GM12891 (cell line): Measurements from ENCODE around the gene BHLHE40. TPM values are rescaled to one million over a fixed set of nuclear protein-coding genes. Genes with fewer than 3 reads are reported as not detected.
A peak's percentile ranks its signal among the peaks of the same experiment; 100 is the strongest.

Source experiments
- DNase-seq: peaks from one replicate; pipeline ENCODE4 v3.0.0; 2011; ENCODE audit warnings: low spot score; ENCODE audit not compliant: insufficient read length
- FAIRE-seq: peaks from 2 replicates; lab custom pipeline; 2011; peaks lifted over from hg19 to GRCh38; lab: Jason Lieb, UNC
- PAX5 ChIP-seq: IDR thresholded peaks from 2 replicates; pipeline ENCODE4 v1.6.1; 2011; ENCODE audit warnings: low read length, moderate library complexity, mild to moderate bottlenecking; ENCODE audit not compliant: insufficient read depth, severe bottlenecking
- POLR2A ChIP-seq: IDR thresholded peaks from 2 replicates; pipeline ENCODE4 v1.6.1; 2011; ENCODE audit warnings: low read depth, low read length, control low read depth
- POLR2AphosphoS5 ChIP-seq: IDR thresholded peaks from 2 replicates; pipeline ENCODE4 v1.6.1; 2011; ENCODE audit warnings: low read depth, low read length, control low read depth
- POU2F2 ChIP-seq: IDR thresholded peaks from 2 replicates; pipeline ENCODE4 v1.6.1; 2011; ENCODE audit warnings: low read depth, mild to moderate bottlenecking, control low read depth, low read length, moderate library complexity
- SPI1 ChIP-seq: IDR thresholded peaks from 2 replicates; pipeline ENCODE4 v1.6.1; 2011; ENCODE audit warnings: low read depth, low read length, control low read depth
- TAF1 ChIP-seq: IDR thresholded peaks from 2 replicates; pipeline ENCODE4 v1.6.1; 2011; ENCODE audit warnings: low read depth, low read length, control low read depth
- polyA plus RNA-seq: library from polyadenylated mRNA; unstranded; fragments of >200 nt; gene quantifications from one replicate; pipeline ENCODE4 v1.2.1, GENCODE V29; 2012; ENCODE audit warnings: low read depth, missing spikeins, inconsistent platforms; ENCODE audit not compliant: missing spikeins

The BHLHE40 gene
- 101 TPM for polyA plus RNA-seq

- FAIRE-seq (no peak), DNase-seq (no peak)
Measured at GRCh38 chr3:4979428-4980228, at the start of gene BHLHE40. BHLHE40 (plus strand) TSS chr3:4979437; CDS start chr3:4979719, 282 bp downstream.

DNA sequence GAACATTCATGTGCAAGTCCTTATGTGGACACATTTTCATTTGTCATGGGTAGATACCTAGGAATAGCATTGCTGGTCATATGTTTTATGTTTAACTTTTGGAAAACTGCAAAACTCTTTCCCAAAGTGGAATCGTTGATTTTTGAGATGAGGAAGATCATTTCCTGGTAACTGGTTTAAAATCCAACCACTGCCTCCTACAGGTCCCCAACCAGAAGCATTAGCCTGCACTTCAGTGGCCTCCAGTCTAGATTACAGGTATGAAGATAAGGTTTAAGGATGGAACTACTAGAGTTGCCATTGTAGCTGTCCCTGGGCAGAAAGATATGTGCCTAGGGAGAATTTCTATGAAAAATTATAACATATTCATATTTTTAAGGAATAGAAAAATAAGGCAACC is 48.7 kb upstream of the BHLHE40 start:
- FAIRE-seq: no peak
- TF ChIP-seq POU2F2 (no peak), POLR2AphosphoS5 (no peak), PAX5 (no peak), TAF1 (no peak), SPI1 (no peak), POLR2A (no peak)
- DNase-seq: no peak

More at GRCh38 chr3:4979428-4980228, at the start of gene BHLHE40:
- TF ChIP-seq POLR2A: peak; percentile 86
- no peak for TF ChIP-seq SPI1
- TF ChIP-seq PAX5: no peak
- no peak; the same call in 1 of the 2 replicates for TF ChIP-seq POU2F2
- TF ChIP-seq POLR2AphosphoS5: peak; percentile 94
- TF ChIP-seq TAF1: peak; percentile 93

GRCh38 chr3:4934050-4934449 is 45.2 kb upstream of the BHLHE40 start:
- FAIRE-seq (peak; percentile 56), DNase-seq (no peak)
- TF ChIP-seq PAX5 (no peak), POU2F2 (no peak), POLR2A (no peak), SPI1 (no peak), TAF1 (no peak)

DNA sequence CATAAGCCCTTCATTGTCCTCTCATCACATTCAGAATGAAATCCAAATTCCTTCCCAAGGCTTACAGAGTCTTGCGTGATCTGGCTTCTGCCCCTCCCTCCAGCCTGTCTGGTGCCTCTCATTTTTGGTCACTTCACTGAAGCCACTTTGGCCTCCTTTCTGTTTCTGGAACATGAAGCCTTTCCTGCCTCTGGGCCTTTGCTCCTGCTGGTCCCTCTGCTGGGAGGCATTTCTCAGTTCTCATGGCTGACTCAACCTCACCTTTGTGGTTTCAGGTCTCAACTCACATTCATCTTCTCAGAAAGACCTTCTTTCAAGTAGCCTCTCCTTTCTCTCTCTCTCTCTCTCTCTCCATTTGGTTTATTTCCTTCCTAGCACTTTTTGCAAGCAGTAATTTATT is 43.9 kb upstream of the BHLHE40 start:
- peak; percentile 52 for FAIRE-seq

GRCh38 chr3:4936982-4937614 is 42.1 kb upstream of the BHLHE40 start:
- DNase-seq: no peak
- TF ChIP-seq SPI1: no peak
- no peak for TF ChIP-seq POLR2AphosphoS5
- no peak for TF ChIP-seq PAX5
- no peak for TF ChIP-seq POU2F2
- TF ChIP-seq TAF1: no peak
- TF ChIP-seq POLR2A: no peak
- no peak for FAIRE-seq

More for the DNA sequence above, 43.9 kb upstream of the BHLHE40 start:
- DNase-seq: no peak
- TF ChIP-seq PAX5 (no peak), TAF1 (no peak), POLR2AphosphoS5 (no peak), POLR2A (no peak), POU2F2 (no peak), SPI1 (no peak)

DNA sequence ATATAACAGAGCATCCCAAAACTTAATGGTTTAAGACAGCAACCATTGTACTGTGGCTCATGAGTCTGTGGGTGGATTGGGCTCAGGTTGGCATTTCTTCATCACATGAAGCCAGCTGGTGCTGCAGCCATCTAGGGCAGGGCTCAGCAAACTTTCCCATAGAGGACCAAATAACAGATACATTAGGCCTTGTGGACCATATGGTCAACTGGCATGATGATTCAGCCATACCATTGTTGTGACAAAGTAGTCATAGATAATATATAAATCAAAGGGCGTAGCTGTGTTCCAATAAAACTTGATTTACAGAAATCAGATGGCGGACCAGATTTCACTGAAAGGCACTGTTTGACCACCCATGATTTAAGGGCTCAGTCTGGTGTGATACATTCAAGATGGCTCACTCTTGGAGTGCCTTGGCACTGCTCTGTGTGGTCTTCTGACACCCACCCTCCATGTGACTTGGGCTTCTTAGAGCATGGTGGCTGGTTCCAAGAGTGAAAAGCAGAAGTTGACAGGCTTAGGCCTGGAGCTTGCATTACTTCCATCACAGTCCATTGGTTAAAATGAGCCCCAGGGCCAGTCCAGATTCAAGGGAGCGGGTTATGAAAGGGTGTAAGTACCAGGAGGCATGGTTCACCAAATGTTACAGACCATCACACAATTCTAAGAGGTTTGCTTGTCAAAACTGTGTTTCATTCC is 40.8 kb upstream of the BHLHE40 start:
- no peak for DNase-seq
- FAIRE-seq: no peak
- TF ChIP-seq POLR2A: no peak
- TF ChIP-seq POU2F2: no peak
- TF ChIP-seq TAF1: no peak
- no peak for TF ChIP-seq SPI1
- no peak for TF ChIP-seq PAX5
- TF ChIP-seq POLR2AphosphoS5: no peak

- FAIRE-seq: no peak
- TF ChIP-seq POU2F2 (no peak), POLR2A (no peak), PAX5 (no peak), POLR2AphosphoS5 (no peak), SPI1 (no peak), TAF1 (no peak)
- DNase-seq: no peak
Measured at GRCh38 chr3:4939276-4939675, 40.0 kb upstream of the BHLHE40 start.

DNA sequence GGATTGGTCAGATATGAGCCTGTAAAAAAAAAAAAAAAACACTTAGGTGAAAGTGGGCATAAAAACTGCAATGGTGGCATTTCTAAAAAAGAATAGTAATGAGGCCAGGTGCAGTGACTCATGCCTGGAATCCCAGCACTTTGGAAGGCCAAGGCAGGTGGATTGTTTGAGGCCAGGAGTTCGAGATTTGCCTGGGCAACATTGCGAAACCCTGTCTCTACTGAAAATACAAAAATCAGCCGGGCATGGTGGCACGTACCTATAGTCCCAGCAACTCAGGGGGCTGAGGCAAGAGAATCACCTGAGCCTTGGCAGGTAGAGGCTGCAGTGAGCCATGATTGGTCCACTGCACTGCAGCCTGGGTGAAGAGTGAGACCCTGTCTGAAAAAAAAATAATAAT is 38.3 kb upstream of the BHLHE40 start:
- no peak for FAIRE-seq

DNA sequence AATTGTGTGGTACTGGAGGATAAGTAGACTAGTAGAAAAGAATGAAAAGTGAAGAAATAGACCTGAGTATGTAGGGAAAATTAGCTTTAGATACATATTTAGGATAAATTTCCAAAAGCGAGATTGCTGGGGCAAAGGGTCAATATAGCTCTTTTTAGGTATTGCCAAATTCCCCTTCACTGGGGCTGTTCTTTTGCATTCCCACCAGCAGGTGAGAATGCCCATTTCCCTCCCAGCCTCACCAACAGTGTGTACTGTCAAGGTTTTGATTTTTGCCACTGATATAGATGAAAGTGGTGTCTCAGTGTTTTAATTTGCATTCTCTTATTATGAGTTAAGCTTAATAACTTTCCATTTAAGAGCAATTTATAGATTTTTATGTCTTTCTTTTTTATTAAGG is 35.7 kb upstream of the BHLHE40 start:
- TF ChIP-seq POU2F2 (no peak), PAX5 (no peak), TAF1 (no peak), POLR2A (no peak)
- FAIRE-seq: no peak
- DNase-seq: no peak

More for the DNA sequence above, 38.3 kb upstream of the BHLHE40 start:
- TF ChIP-seq TAF1: no peak
- no peak for TF ChIP-seq POLR2AphosphoS5
- TF ChIP-seq SPI1: no peak
- no peak for TF ChIP-seq POU2F2
- no peak for TF ChIP-seq PAX5
- TF ChIP-seq POLR2A: no peak
- no peak for DNase-seq
